ENCODE measurements around the gene HPCAL4. TPM values are rescaled to one million over a fixed set of nuclear protein-coding genes. Genes with fewer than 3 reads are reported as not detected.

The HPCAL4 gene
- total and polyA plus RNA-seq, 10 of the 15 experiments (the other 5 are each of a cell fraction or from before 2014, with no cell fraction given) = 0.05 to 0.18 (median 0.06) TPM; not detected in 5

DNA sequence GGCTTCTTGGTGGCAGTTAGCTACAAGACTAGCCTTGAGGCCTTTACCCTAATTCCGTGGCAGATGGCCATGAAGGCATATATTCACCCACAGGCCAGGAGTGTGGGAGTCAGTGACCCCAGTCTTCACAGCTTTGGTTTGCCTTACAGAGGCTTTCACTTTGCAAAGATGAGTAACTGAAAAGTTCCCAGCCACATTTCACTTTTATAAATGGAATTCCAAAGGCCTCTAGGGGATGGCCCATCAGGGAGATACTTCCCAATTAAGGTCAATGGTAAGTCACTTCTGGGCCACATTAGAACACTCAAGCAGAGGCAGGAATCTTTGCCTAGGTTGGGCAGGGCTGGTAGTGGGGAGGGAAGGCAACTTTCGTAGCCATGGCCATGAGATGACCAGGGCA is 38.7 kb downstream of the HPCAL4 start:
- ChIA-PET SMC1A (ENCODE audit: uncharacterized antibody, unreplicated experiment) (interaction anchor here (1.1 to 4.7 kb wide), 2 partner anchors 9 to 48 kb away, joined by 3 to 35 read pairs; no protein-coding TSS in a partner anchor), RAD21 (ENCODE audit: unreplicated experiment) (interaction anchor here (1.5 to 3.0 kb wide), 2 partner anchors 42 to 45 kb away, joined by 4 to 34 read pairs; no protein-coding TSS in a partner anchor), CTCF (interaction anchor here (1.4 to 11.1 kb wide), 4 partner anchors 18 to 146 kb away, joined by 3 to 312 read pairs (median 124); partner anchors contain the start of gene NT5C1A), POLR2A (no interaction called here)
- Histone ChIP-seq H3K4me1 (ENCODE audit: control insufficient read depth, insufficient read depth, low read length) (no peaks in the 10 kb centered on the region), H3K79me2 (ENCODE audit: control insufficient read depth, insufficient read depth, low read length) (no peaks in the 10 kb centered on the region), H3K4me3 (no peak overlapping the region), H3K27me3 (replicated peaks in 1 of 2; ENCODE audit: control insufficient read depth in 2 of 2, insufficient read depth in 2 of 2, low read length in 1 of 2) (no peaks in the 10 kb centered on the region; a peak in 1 of 4 replicates), H3K9me3 (replicated peaks; ENCODE audit: control insufficient read depth, insufficient read depth, low read length) (no peaks in the 10 kb centered on the region), H3K36me3 (ENCODE audit: control insufficient read depth in 2 of 2, insufficient read depth in 2 of 2, low read length in 1 of 2) (no peaks in the 10 kb centered on the region), H2AFZ (ENCODE audit: control insufficient read depth, low read depth, low read length) (no peak overlapping the region), H3K9ac (ENCODE audit: control insufficient read depth, insufficient read depth, low read length) (no peak overlapping the region), H3K4me2 (ENCODE audit: control insufficient read depth, insufficient read depth) (no peak overlapping the region), H3K27ac (ENCODE audit: control insufficient read depth, insufficient read depth) (no peak overlapping the region), H4K20me1 (ENCODE audit: control insufficient read depth, insufficient read depth) (no peaks in the 10 kb centered on the region)
- intact Hi-C loops (cut with micrococcal nuclease; ENCODE audit: unreplicated experiment) = loop anchor here (5.0 to 10.0 kb wide), 2 partner anchors 70 to 548 kb away; no protein-coding TSS in a partner anchor
- TF ChIP-seq RBBP5 (conservative IDR thresholded peaks at IDR 0.05) = no peak
- no peak for TF ChIP-seq ZBED1 (IDR thresholded peaks at IDR 0.05; ENCODE audit: borderline replicate concordance)
- no peak for TF ChIP-seq KAT2A (conservative IDR thresholded peaks at IDR 0.05; ENCODE audit: control insufficient read depth, low read depth, low read length)
- no peak for TF ChIP-seq ZSCAN29 (IDR thresholded peaks at IDR 0.05)
- no peak for TF ChIP-seq IRF4 (IDR thresholded peaks at IDR 0.05; ENCODE audit: low read depth, low read length)
- TF ChIP-seq BCL3 (IDR thresholded peaks at IDR 0.05; ENCODE audit: borderline replicate concordance, insufficient read depth, low read depth, low read length, poor library complexity, severe bottlenecking) = no peak
- no peak for TF ChIP-seq ESRRA (IDR thresholded peaks at IDR 0.05; ENCODE audit: low read length)
- 21% methylated on average over 2 of the region's 2 CpGs for whole genome bisulfite sequencing (ENCODE audit: insufficient coverage, insufficient replicate concordance, low lambda C conversion rate, missing lambda C conversion rate)
- DNase-seq (ENCODE audit: low read depth, low spot score) = no peak
- in situ Hi-C loops (cut with MboI) = no loop called here
- ATAC-seq = no peak
- FAIRE-seq = no peak
- no TSS peak for BruUV-seq (replicated peaks)

Measured in GM12878 (cell line).